GM23338 (cell line): ENCODE measurements around the gene RXRA.

Source experiments
- CREB1 ChIP-seq: fragments of 250-450 bp; sonication (Bioruptor Pico); IDR thresholded peaks from 2 replicates; pipeline ENCODE4 v1.5.0; 2020; ENCODE audit warnings: low read depth, mild to moderate bottlenecking, moderate library complexity
- CTCF ChIP-seq, 2 experiments: fragments of 200-600 bp in 1 of 2; sonication (generic) in 1 of 2; conservative IDR thresholded peaks; 2 replicates each; pipeline versions ENCODE4 v1.5.1 to v1.6.1; 2016 to 2017; ENCODE audit warnings: antibody characterized with exemption in 2 of 2, low read depth in 2 of 2, mild to moderate bottlenecking in 2 of 2, moderate library complexity in 1 of 2
- ETS1 ChIP-seq: IDR thresholded peaks from 2 replicates; pipeline ENCODE4 v1.6.1; 2016; ENCODE audit warnings: antibody characterized with exemption
- EZH2 ChIP-seq: fragments of 200-600 bp; sonication (generic); IDR thresholded peaks from one replicate; pipeline ENCODE4 v1.8.0; 2017; ENCODE audit warnings: antibody characterized with exemption, mild to moderate bottlenecking, low read depth; ENCODE audit not compliant: unreplicated experiment
- EZH2phosphoT487 ChIP-seq: fragments of 200-600 bp; sonication (generic); IDR thresholded peaks from one replicate; pipeline ENCODE4 v1.8.1; 2018; ENCODE audit warnings: antibody characterized with exemption; ENCODE audit not compliant: unreplicated experiment
- JUNB ChIP-seq: IDR thresholded peaks from one replicate; pipeline ENCODE4 v1.6.1; 2016; ENCODE audit warnings: antibody characterized with exemption; ENCODE audit not compliant: unreplicated experiment
- NANOG ChIP-seq: IDR thresholded peaks from 2 replicates; pipeline ENCODE4 v1.6.1; 2016; ENCODE audit warnings: antibody characterized with exemption, borderline replicate concordance
- POLR2AphosphoS5 ChIP-seq: IDR thresholded peaks from 2 replicates; pipeline ENCODE4 v1.6.1; 2016; ENCODE audit warnings: antibody characterized with exemption, low read depth
- REST ChIP-seq: IDR thresholded peaks from one replicate; pipeline ENCODE4 v1.6.1; 2018; ENCODE audit warnings: antibody characterized with exemption; ENCODE audit not compliant: unreplicated experiment
- STAT1 ChIP-seq: IDR thresholded peaks from one replicate; pipeline ENCODE4 v1.6.1; 2016; ENCODE audit warnings: antibody characterized with exemption; ENCODE audit not compliant: unreplicated experiment
- ZNF114 ChIP-seq: fragments of 250-450 bp; sonication (Bioruptor Pico); IDR thresholded peaks from 2 replicates; pipeline ENCODE4 v1.5.0; 2020; ENCODE audit warnings: mild to moderate bottlenecking, moderate library complexity
- ZNF331 ChIP-seq: fragments of 250-450 bp; sonication (Bioruptor Pico); IDR thresholded peaks from 2 replicates; pipeline ENCODE4 v1.5.0; 2020; ENCODE audit warnings: low read depth, mild to moderate bottlenecking, moderate library complexity

GRCh38 chr9:134473141-134474054 is 147.1 kb downstream of the RXRA start:
- TF ChIP-seq CTCF (conservative IDR thresholded peaks at IDR 0.05; ENCODE audit: low read depth in 2 of 2) (no peak), REST (no peak), EZH2 (no peak), POLR2AphosphoS5 (no peak), EZH2phosphoT487 (no peak), ZNF331 (no peak), ZNF114 (CRISPR knock-in tag) (no peak), CREB1 (no peak), NANOG (no peak), ETS1 (no peak), JUNB (no peak), STAT1 (no peak)
